ENCODE data around the gene PI4K2A.

DNA sequence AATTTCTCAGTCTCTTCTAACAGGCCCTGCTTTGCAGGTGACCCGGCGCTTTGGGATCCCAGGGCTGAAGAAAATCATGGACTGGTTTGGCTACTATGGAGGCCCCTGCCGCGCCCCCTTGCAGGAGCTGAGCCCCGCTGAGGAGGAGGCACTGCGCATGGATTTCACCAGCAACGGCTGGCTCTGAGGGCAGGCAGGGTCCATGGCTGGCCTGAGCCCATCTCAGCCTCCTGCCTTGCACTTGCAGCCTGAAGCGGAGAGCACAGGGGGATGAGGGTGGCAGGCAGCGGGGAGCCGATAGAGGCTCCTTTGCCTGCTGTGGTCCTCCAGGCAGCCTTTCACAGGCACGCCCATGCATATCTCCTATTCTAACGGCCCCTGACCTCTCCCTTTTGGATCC lies 29.0 kb upstream of the PI4K2A start:
- TF ChIP-seq ZFP30 (CRISPR knock-in tag; IDR thresholded peaks at IDR 0.05) (no peak), RARB (CRISPR knock-in tag; IDR thresholded peaks at IDR 0.05) (no peak), OSR1 (CRISPR knock-in tag; IDR thresholded peaks at IDR 0.05) (no peak)
- TF ChIP-seq, protein P1, sequence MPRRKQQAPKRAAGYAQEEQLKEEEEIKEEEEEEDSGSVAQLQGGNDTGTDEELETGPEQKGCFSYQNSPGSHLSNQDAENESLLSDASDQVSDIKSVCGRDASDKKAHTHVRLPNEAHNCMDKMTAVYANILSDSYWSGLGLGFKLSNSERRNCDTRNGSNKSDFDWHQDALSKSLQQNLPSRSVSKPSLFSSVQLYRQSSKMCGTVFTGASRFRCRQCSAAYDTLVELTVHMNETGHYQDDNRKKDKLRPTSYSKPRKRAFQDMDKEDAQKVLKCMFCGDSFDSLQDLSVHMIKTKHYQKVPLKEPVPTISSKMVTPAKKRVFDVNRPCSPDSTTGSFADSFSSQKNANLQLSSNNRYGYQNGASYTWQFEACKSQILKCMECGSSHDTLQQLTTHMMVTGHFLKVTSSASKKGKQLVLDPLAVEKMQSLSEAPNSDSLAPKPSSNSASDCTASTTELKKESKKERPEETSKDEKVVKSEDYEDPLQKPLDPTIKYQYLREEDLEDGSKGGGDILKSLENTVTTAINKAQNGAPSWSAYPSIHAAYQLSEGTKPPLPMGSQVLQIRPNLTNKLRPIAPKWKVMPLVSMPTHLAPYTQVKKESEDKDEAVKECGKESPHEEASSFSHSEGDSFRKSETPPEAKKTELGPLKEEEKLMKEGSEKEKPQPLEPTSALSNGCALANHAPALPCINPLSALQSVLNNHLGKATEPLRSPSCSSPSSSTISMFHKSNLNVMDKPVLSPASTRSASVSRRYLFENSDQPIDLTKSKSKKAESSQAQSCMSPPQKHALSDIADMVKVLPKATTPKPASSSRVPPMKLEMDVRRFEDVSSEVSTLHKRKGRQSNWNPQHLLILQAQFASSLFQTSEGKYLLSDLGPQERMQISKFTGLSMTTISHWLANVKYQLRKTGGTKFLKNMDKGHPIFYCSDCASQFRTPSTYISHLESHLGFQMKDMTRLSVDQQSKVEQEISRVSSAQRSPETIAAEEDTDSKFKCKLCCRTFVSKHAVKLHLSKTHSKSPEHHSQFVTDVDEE (CRISPR knock-in tag; IDR thresholded peaks at IDR 0.05): no peak
